M059J (cell line): ENCODE results near the gene SLC17A8. TPM values are rescaled to one million over a fixed set of nuclear protein-coding genes. Genes with fewer than 3 reads are reported as not detected.
"Not testable (repeated sequence)": the region's sequence is repeated elsewhere in the genome, so short reads cannot be mapped to it uniquely, and the experiment has no call there.

Experiments
- DNase-seq: peaks from one replicate; pipeline ENCODE4 v3.0.0-alpha.2; 2012; ENCODE audit warnings: low read depth
- total RNA-seq: library from RNA; depleted of rRNA; stranded (reverse); fragments of >200 nt; shearing (Covaris generic); gene quantifications from 2 replicates; pipeline ENCODE4 v1.2.3, GENCODE V29; 2014; rRNA removed

The SLC17A8 gene
- total RNA-seq: not detected in 2 replicates

DNA sequence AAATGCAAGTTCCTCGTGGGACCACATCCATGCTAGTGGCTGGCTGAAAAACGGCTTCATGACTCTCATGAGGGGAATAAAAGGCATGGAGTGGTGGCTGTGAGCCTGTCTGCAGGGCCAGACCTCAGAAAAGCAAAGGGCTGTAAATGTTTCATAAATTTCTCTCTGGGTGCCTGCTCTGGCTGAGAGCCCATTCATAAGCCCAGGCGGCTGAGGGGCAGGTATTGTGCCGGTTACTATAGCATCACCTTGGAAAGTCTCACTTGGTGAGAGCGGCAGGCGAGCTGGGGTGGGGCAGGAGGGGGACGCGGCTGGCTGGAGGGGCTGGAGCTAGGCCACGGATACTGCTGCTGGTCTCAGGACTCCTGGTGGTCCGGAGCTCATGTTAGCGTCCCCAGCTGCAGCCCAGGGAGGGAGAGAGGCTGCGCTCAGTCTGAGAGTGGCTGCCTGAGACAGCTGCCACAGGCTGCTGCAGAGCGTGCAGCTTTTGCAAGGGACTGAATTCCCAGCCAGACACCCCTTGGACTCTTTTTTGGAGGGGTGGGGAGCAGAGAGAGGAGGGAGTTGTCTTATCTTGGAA is at the start of gene SLC17A8:
TSS of gene SLC17A8 (plus strand) at position 431 of the 580 bp plus-strand sequence. CDS start 318 bp downstream, outside the sequence.
- DNase-seq: no peak

DNA sequence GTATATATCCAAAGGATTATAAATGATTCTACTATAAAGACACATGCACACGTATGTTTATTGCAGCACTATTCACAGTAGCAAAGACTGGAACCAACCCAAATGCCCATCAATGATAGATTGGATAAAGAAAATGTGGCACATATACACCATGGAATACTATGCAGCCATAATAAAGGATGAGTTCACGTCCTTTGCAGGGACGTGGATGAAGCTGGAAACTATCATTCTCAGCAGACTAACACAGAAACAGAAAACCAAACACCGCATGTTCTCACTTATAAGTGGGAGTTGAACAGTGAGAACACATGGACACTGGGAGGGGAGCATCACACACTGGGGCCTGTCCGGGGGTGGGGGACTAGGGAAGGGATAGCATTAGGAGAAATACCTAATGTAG is 48.7 kb upstream of the SLC17A8 start:
- DNase-seq: not testable (repeated sequence)

DNA sequence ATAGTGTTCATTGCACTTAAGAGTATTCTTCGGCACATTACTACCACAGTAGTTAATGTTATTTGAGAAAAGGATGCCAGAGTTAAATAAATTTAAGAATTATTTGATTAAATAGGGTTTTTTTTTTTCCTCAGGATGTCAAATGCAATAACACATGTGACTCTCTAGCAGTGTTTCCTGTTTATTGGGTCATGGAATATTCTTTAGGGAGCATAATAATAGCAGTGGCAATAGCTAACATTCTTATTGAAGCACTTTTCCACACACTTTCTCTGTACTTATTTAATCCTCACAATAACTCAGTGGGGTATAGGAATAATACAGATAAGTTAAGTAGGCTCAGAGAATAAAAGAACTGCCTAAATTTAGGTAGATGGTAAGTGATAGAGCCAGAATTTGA is 45.6 kb upstream of the SLC17A8 start:
- DNase-seq: no peak

DNA sequence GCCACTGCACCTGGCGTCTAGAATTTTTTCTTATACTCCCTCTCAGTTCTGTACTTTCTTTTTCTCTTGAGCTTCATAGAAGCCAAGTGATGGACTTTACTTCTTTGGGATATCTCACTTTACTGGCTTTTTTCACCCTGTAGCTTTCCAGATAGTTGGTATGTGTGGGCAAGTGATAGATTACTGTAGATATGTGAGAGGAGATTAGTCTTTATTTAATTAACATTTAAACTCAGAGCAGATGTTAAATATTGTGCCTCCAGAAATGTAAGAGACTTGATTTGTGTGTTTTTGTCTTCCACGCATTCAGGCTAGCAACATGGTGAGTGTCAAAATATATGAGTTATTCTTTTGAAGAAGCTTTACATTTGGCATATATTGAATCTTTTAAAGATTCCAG is 39.5 kb upstream of the SLC17A8 start:
- DNase-seq: no peak

DNA sequence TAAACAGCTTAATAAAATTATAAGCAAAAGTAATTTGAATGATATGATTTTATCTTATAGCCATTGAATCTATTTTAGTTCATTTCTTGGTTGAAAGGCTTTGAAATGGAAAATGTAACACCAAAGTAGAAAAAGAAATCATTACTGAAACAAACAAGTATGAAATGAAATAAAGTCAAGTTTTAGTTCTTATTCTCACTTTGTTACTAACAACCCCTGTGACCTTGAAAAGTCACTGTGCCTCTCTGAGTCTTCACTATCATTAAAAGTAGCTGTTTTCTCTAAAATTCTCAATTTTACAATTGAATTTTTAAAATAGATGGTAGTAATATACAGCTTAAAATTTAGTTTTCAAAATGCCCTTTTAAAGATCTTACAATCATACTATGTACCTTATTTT is 32.4 kb upstream of the SLC17A8 start:
- DNase-seq: no peak

DNA sequence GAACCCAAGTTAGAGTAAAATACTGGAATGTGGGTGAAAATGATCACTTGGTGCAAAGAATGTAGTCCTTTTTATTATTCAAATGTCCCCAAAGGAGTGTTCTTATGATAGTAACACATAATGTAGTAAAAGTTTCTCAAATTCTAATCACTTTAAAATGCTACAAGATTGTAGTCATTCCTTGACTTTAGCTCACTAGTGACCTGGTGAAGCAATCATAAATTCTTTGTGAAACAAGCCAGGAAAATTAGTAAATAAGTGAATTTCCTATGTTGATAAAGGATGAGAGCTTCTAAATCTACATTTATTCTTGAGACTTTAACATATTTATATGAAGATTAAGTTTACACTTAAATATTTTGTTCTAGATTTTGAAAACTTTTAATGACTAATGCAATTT is 30.7 kb upstream of the SLC17A8 start:
- no peak for DNase-seq

DNA sequence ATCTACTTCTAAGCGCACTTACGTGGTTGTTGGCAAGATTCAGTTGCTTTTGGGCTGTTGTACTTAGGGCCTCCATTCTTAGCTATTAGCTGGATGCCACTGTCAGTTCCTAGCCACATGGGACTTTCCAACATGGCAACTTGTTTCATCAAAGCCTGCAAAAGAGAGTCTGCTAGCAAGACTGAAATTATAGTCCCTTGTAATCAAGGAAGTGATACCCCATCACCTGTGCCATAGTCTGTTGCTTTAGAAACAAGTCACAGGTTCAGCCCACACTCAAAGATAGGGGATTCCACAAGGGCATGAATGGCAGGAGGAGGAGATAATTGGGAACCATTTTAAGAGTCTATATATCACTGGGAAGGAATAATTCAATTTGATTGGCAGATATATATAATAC is 27.1 kb upstream of the SLC17A8 start:
- DNase-seq: no peak

DNA sequence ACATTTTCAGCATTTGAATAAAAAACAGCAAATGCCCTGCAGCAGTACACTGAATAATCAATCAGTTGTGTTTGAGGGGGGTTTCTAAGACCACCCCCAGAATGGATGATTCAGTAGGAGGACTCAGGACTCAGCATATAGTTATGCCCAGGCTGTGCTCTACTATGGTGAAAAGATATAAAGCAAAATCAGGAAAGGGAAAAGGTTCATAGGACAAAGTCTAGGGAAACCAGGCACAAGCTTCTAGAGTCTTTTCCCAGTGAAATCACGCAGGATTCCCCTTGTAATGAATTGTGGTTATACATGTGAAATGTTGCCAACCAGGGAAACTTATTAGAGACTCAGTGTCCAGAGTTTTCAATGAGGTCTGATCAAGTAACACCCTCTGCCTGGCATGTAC is 25.0 kb upstream of the SLC17A8 start:
- DNase-seq: no peak

DNA sequence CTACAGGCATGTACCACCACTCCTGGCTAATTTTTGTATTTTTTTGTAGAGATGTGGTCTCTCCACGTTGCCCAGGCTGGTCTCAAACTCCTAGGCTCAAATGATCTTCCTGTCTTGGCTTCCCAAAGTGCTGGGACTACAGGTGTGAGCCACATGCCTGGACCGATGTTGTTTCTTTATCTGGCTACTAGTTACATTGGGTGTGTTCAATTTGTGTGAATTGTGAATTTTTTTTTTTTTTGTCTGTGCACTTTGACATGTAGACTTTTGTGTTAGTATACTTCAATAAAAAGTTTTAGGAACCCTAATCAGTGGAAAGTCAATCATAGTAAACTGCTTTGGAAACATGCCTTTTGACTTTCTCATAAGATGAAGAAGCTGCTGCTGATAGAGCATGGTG is 24.0 kb upstream of the SLC17A8 start:
- no peak for DNase-seq

DNA sequence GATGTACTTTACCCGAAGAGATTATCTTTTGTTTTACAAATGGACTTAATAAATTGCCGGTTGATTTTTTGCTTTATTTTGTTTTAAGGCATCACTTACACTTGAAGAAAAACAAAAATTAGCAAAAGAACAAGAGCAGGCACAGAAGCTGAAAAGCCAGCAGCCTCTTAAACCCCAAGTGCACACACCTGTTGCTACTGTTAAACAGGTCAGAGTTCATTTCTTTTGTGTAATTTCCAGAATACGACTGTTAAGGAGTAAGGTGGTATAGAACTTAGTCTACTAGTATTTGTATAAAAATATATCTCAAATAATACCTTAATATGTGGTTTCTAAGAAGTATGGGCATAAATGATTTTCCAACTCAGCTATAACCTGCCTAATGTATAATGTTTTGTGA is 19.6 kb upstream of the SLC17A8 start:
- no peak for DNase-seq

DNA sequence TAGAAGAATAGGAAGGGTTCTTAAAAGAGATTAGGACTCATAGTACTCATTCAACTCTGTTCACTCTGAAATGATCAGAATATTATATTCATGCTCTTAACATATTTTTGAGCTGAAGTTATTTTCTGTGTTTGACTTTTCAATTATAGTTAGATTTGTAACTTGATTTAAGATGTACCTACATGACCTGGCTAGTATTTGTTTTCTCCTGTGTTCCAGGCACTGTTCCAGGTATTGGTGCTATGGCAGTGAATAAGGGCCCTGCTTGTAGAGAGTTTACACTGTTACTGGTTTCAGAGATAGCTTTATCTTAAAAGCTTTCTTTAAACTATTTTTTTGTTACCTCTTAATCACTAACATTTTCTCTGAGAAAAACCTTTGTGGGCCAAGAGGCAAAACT is 19.1 kb upstream of the SLC17A8 start:
- no peak for DNase-seq

DNA sequence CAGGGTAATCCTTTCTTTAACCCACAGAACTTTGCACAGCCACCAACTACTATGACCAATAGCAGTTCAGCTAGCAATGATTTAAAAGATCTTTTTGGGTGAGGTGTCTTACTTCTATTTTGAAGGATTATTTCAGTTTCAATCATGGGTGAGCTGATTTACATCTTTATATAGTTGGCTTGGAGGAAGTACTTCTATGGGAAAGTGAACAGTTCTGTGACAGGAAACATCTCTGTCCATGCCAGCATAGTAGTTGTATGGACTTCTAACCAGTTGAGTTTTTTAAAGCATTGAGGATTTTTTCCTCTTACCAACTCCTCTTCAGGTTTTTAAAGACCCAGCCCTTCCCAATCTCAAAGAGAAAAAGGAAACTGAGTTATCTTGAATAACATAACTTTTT is 17.8 kb upstream of the SLC17A8 start:
- DNase-seq: no peak

DNA sequence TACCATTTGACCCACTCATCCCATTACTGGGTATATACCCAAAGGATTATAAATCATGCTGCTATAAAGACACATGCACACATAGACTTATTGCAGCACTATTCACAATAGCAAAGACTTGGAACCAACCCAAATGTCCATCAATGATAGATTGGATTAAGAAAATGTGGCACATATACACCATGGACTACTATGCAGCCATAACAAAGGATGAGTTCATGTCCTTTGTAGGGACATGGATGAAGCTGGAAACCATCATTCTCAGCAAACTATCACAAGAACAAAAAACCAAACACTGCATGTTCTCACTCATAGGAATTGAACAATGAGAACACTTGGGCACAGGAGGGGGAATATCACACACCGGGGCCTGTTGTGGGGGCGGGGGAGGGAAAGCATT is 14.0 kb upstream of the SLC17A8 start:
- not testable (repeated sequence) for DNase-seq

DNA sequence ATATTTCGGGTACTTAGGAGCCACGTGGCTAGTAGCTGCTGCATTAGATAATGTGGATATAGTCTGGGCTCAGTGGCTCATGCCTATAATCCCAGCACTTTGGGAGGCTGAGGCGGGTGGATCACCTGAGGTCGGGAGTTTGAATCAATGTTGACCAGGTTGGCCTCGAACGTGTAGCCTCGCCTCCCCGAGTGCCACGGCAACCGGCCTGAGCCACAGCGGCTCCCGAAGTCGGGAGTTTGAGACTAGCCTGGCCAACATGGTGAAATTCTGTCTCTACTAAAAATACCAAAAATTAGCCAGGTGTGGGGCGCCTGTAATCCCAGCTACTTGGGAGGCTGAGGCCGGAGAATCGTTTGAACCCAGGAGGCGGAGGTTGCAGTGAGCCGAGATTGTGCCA is 12.5 kb upstream of the SLC17A8 start:
- not testable (repeated sequence) for DNase-seq

DNA sequence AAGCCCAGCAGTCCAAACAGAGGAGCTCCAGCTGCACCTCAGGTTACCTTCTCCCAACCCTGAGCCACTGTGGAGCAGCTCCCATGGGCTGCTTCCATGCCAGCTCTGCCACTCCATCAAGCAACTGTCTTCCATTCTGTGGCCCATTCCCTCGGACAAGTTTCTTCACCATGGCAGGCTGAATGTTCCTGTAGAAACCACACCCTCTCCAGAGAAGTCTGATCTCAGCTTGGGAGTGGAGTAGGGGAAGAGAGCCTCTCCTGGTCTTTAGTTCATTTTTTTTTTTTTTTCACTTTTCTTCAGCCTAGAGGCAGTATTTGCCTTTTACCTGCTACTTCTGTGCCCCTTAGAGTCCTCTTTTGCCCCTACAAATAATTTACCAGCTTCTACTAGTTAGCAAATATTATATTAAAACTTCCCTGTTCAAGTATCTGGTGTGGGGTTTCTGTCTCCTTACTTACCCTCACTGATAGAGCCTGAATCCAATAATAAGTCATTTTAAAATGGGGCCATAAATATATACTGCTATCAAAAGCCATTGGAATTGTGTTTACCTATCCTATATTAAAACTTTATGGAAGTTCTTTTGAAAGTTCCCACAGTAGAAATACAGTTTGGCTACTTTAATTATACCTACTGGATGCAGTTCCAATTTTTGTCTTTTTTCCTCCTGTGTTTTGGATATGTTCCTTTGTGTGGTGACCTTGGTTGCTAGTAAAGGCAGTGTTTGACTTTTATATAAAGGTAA is 11.7 kb upstream of the SLC17A8 start:
- DNase-seq: no peak

DNA sequence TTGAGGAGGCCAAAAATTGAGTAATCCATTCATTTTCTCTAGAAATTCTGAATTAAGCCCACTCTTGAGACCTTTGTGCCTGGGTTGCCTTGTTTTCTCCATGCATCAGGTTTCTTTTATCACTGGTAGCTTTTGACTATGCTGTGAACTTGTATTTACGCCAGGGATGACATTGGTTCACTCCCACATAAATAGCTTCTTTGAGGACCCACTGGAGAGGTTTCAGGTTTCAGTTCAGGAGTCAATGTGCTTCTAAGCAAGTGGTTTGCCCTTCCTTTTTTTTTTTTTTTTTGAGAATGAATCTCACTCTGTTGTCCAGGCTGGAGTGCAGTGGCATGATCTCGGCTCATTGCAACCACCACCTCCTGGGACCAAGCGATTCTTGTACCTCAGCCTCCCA is 10.2 kb upstream of the SLC17A8 start:
- DNase-seq: peak; percentile 16

DNA sequence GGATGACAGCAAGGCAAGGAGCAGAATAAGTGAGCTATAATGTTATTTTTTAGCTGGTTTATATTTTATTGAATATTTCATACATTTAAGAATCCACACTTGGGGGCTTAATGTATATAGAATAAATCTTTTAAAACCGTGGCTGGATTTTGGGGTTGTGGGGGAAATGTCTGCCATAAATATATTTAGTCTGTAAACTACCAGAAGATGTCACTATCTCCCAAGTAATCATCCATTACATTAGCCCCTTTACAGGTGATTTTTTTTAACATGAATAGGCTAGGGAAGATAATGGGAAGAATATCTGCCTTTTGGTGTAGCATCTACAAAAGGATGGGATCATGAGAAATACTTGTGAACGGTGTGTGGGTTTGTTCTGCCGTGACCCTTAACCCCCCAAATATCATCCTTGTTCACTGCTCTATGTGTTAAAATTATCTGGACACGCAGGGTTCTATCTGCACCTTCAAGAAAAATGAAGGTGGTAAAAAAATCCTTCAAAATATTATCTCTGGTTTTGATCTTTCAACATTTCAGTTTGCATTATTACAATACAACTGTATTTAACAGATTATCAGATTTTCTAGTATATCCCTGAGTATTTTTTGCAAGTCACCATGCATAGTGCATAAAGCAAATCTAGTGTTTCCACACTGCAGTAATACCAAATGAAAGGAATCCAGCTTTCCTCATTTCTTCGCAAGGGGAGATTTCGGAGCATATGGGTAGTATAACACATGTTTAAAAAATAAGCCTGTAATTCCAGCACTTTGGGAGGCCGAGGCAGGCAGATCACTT is 8.0 kb upstream of the SLC17A8 start:
- DNase-seq: peak; percentile 43

DNA sequence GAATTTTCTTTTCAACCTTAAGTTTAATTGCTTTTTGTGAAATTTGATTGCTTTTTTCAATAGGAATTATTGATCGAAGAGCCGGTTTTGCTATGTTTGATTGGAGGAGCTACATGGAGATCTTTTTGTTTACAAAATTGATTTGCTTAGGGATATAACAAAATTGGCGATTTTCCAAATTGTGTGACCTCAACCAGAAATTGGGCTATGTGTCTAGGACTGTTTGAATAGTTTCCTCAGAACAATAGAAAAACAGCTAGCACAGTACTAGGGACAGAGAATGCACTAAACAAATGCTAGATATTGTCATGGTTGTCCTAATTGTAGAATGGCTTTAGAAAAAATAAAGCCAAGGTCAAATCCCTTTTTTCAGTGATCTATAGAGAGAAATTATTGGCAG is 2.4 kb downstream of the SLC17A8 start:
- DNase-seq: no peak

DNA sequence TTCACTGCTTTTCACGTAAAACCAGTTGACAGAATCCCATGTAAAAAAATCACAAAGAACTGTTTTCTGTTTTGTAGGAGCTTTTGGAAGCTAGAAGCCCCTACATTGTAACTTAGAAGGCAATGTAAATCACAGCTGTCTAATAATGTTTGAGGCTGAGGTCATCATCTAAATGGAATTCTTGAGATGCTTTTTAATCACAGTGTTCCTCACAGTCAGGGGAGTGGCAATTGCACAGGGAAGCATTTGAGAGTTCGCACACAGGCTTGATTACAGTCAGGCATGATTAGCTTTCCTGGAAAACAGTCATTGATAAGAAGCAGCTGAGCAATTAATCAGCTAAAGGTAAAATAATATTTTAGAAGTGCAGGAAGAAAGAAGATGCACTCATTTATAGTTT is 2.9 kb downstream of the SLC17A8 start:
- DNase-seq: peak; percentile 24

DNA sequence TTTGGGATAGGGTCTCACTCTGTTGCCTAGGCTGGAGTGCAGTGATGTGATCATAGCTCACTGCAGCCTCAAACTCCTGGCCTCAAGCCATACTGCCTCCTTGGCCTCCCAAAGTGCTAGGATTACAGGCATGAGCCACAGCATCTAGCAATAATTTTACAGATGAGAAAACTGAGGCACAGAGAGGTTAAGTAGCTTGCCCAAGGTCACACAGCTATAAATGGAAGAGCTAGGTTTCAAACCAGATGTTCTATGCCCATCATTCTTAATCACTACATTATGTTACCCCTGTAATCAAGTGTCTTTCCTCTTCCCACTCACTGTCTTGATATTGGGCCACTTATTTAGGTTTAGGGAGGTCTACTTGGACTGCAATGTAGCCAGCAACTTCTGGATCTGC is 3.6 kb downstream of the SLC17A8 start:
- no peak for DNase-seq

DNA sequence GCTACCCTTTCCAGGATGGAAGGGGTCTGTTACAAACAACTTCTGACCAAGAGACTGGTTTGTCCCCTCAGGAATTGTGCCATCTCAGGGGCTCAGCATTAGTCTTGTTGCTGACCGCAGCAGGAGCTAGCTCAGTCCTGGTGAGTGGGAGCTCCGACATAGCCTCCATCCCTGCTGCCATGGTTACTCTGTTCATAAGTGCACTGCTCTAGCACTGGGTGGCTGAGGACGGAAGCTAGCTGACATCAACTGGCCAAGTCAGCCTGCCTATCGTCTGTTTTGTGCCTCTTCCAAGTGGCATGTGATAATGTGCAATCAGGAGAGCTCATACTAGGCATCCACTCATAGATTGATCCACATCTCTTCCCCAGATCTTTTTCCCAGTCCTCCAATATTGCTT is 7.5 kb downstream of the SLC17A8 start:
- no peak for DNase-seq

DNA sequence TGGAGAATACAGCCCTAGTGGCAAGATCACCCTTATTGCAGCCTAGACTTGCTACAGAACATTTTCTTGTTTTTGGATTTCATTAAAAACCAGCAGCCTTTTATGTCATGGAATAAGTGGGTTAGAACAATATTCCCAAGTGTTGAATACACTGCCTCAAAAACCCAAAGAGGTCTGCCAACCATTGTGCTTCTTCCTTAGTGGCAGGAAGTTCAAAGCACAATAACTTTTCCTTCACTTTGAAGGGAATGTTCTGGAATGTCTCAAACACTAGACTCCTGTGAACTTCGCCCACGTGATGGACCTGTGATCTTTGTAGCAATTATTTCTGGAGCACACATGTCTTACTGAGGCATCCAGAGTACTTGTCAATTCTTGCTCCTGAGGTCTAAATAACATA is 8.5 kb downstream of the SLC17A8 start:
- DNase-seq: no peak

DNA sequence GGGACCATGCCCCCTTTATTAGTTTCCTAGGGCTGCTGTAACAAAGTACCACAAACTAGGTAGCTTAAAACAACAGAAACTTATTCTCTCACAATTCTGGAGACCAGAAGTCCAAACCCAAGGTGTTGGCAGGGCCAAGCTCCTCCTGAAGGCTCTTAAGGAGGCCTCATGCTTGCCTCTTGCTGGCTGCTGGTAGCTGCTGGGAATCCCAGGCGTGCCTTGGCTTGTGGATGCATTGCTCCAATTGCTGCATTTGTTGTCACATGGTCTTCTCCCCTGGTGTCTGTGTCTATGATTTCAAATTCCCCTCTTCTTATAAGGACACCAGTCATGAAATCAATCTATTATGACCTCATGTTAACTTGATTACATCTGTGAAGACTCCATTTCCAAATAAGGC is 11.2 kb downstream of the SLC17A8 start:
- no peak for DNase-seq
